Trophoblast cell (in vitro differentiated cells and primary cell): ENCODE measurements around the gene ALS2.

Source experiments
- DNase-seq, 2 donors: peaks; one replicate each; pipeline ENCODE4 v3.0.0-alpha.2; 2016
- H2AFZ ChIP-seq: 2 replicates; pipeline ENCODE4 v1.6.1; 2013; ENCODE audit warnings: low read length, moderate library complexity, mild to moderate bottlenecking; ENCODE audit not compliant: insufficient read depth, poor library complexity
- H2AK5ac ChIP-seq: 2 replicates; pipeline ENCODE4 v1.6.1; 2013; ENCODE audit warnings: mild to moderate bottlenecking, low read length
- H2BK120ac ChIP-seq: 2 replicates; pipeline ENCODE4 v1.6.1; 2013; ENCODE audit warnings: low read length, mild to moderate bottlenecking, moderate library complexity; ENCODE audit not compliant: insufficient read depth, poor library complexity
- H2BK12ac ChIP-seq: 2 replicates; pipeline ENCODE4 v1.6.1; 2013; ENCODE audit warnings: mild to moderate bottlenecking, low read length, moderate library complexity
- H2BK5ac ChIP-seq: 2 replicates; pipeline ENCODE4 v1.6.1; 2013; ENCODE audit warnings: low read length, low read depth, moderate library complexity, mild to moderate bottlenecking; ENCODE audit not compliant: poor library complexity
- H3K14ac ChIP-seq: 2 replicates; pipeline ENCODE4 v1.6.1; 2013; ENCODE audit warnings: mild to moderate bottlenecking, low read length
- H3K18ac ChIP-seq: 2 replicates; pipeline ENCODE4 v1.6.1; 2013; ENCODE audit warnings: mild to moderate bottlenecking, low read length
- H3K23ac ChIP-seq: 2 replicates; pipeline ENCODE4 v1.6.1; 2013; ENCODE audit warnings: low read length
- H3K27ac ChIP-seq: 2 replicates; pipeline ENCODE4 v1.5.1; 2013; ENCODE audit warnings: low read depth, mild to moderate bottlenecking, inconsistent platforms, low read length, moderate library complexity
- H3K27me3 ChIP-seq: 2 replicates; pipeline ENCODE4 v1.6.1; 2013; ENCODE audit warnings: inconsistent platforms, mild to moderate bottlenecking, low read length, moderate library complexity; ENCODE audit not compliant: insufficient read depth
- H3K36me3 ChIP-seq, 2 experiments: 1 replicate in 1 of 2; 2 replicates in 1 of 2; pipeline ENCODE4 v1.6.1; 2013; ENCODE audit warnings: low read length in 2 of 2, mild to moderate bottlenecking in 2 of 2, moderate library complexity in 1 of 2; ENCODE audit not compliant: insufficient read depth in 2 of 2, control insufficient read depth in 1 of 2
- H3K4ac ChIP-seq: 2 replicates; pipeline ENCODE4 v1.6.1; 2013; ENCODE audit warnings: low read depth, mild to moderate bottlenecking, low read length, moderate library complexity
- H3K4me1 ChIP-seq, 2 experiments: 1 replicate in 1 of 2; 2 replicates in 1 of 2; pipeline ENCODE4 v1.6.1; 2013; ENCODE audit warnings: low read length in 2 of 2, mild to moderate bottlenecking in 2 of 2, moderate library complexity in 1 of 2; ENCODE audit not compliant: insufficient read depth in 2 of 2, control insufficient read depth in 1 of 2
- H3K4me2 ChIP-seq: 2 replicates; pipeline ENCODE4 v1.6.1; 2013; ENCODE audit warnings: inconsistent platforms, mild to moderate bottlenecking, low read length, moderate library complexity
- H3K4me3 ChIP-seq: 2 replicates; pipeline ENCODE4 v1.5.1; 2013; ENCODE audit warnings: mild to moderate bottlenecking, low read depth, low read length, inconsistent platforms
- H3K79me1 ChIP-seq: one replicate; pipeline ENCODE4 v1.6.1; 2013; ENCODE audit warnings: low read length
- H3K79me2 ChIP-seq: 2 replicates; pipeline ENCODE4 v1.6.1; 2013; ENCODE audit warnings: low read length, mild to moderate bottlenecking; ENCODE audit not compliant: control insufficient read depth, insufficient read depth, poor library complexity
- H3K9ac ChIP-seq: 2 replicates; pipeline ENCODE4 v1.6.1; 2013; ENCODE audit warnings: mild to moderate bottlenecking, low read length
- H3K9me3 ChIP-seq: 2 replicates; pipeline ENCODE4 v1.6.1; 2013; ENCODE audit warnings: low read depth, mild to moderate bottlenecking, control low read depth, inconsistent platforms, low read length; ENCODE audit not compliant: insufficient read depth
- H4K12ac ChIP-seq: 2 replicates; pipeline ENCODE4 v1.6.1; 2013; ENCODE audit warnings: low read depth, mild to moderate bottlenecking, low read length, moderate library complexity
- H4K8ac ChIP-seq: 2 replicates; pipeline ENCODE4 v1.6.1; 2013; ENCODE audit warnings: low read depth, mild to moderate bottlenecking, low read length, moderate library complexity
- H4K91ac ChIP-seq: one replicate; pipeline ENCODE4 v1.6.1; 2013; ENCODE audit warnings: low read depth, mild to moderate bottlenecking, low read length, moderate library complexity
- WGBS: extraction: QIAGEN DNeasy Blood & Tissue Kit; methylation state at CpG from one replicate; pipeline ENCODE4 v1.1.7; 2013; ENCODE audit warnings: missing lambda C conversion rate; ENCODE audit not compliant: insufficient read length, insufficient coverage; ENCODE audit errors: extremely low coverage; 5-methylcytosine and 5-hydroxymethylcytosine counted together

ALS2 gene

DNA sequence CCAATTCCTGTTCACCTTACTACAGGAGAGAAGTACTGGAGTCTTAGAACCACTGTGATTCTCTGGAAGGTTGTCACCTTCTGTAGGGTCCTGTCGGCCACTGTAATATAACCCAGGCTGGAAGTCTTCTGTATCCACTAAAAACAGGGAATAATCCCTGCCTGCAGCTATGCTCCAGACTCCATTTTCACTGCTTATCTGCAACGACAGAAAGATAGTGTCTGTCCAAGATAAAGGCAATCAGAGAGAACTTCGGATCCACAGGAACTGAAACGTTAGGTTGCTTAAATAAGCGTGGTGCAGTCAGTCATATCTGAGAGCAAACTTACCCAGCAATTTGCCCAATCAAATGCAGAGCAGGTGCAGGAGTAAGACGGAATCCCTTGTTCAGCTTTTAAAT lies 34.2 kb downstream of the ALS2 start:
- Histone ChIP-seq H3K4me3 (no peak overlapping the region), H2AFZ (no peak overlapping the region), H2AK5ac (no peak overlapping the region), H3K18ac (no peak overlapping the region), H2BK12ac (no peak overlapping the region), H4K8ac (no peak overlapping the region), H3K23ac (no peak overlapping the region), H3K79me2 (no peaks in the 10 kb centered on the region), H4K12ac (no peak overlapping the region), H3K36me3 (peaks cover 6 to 22% of the 10 kb centered on the region in 2 experiments), H2BK120ac (no peak overlapping the region), H4K91ac (no peak overlapping the region), H2BK5ac (no peak overlapping the region), H3K4ac (no peak overlapping the region), H3K9me3 (no peaks in the 10 kb centered on the region), H3K4me1 (no peaks in the 10 kb centered on the region), H3K4me2 (no peak overlapping the region), H3K9ac (no peak overlapping the region), H3K27ac (no peak overlapping the region), H3K79me1 (no peaks in the 10 kb centered on the region), H3K27me3 (no peaks in the 10 kb centered on the region), H3K14ac (no peak overlapping the region)
- no peak for DNase-seq
- no CpG with 5 or more reads among the region's 6 CpGs for WGBS

DNA sequence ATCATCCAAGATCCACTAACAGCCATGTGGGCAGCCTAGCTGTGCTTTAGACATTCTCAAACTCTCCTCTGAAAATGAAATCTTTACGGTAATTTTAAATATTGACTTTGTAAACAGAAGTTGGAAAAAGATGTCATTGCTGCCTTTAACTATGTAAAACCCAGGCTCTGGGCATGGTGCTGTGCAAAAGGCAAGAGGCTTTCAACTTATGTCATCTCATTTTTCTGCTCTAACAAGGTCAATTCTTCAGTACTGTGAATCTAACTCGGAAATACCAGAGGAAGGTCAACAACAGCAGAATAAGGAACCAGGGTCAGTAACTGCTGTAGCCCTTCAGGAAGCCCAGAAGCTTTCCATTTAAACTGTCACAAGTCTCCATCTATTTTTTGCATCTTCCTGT lies 45.2 kb downstream of the ALS2 start:
- Histone ChIP-seq H3K4me3 (no peak overlapping the region), H2AFZ (no peak overlapping the region), H3K27ac (no peak overlapping the region), H3K9ac (no peak overlapping the region), H3K27me3 (no peaks in the 10 kb centered on the region), H2BK5ac (no peak overlapping the region), H3K18ac (no peak overlapping the region), H3K4me2 (no peak overlapping the region), H4K91ac (no peak overlapping the region), H3K36me3 (peaks cover 8 to 9% of the 10 kb centered on the region in 2 experiments), H2BK12ac (no peak overlapping the region), H3K4me1 (no peaks in the 10 kb centered on the region), H2BK120ac (no peak overlapping the region), H2AK5ac (no peak overlapping the region), H4K8ac (no peak overlapping the region), H3K23ac (no peak overlapping the region), H4K12ac (no peak overlapping the region), H3K4ac (no peak overlapping the region), H3K9me3 (no peaks in the 10 kb centered on the region), H3K79me2 (no peaks in the 10 kb centered on the region), H3K79me1 (no peaks in the 10 kb centered on the region), H3K14ac (no peak overlapping the region)
- no peak for DNase-seq
- no CpG with 5 or more reads among the region's 2 CpGs for WGBS

DNA sequence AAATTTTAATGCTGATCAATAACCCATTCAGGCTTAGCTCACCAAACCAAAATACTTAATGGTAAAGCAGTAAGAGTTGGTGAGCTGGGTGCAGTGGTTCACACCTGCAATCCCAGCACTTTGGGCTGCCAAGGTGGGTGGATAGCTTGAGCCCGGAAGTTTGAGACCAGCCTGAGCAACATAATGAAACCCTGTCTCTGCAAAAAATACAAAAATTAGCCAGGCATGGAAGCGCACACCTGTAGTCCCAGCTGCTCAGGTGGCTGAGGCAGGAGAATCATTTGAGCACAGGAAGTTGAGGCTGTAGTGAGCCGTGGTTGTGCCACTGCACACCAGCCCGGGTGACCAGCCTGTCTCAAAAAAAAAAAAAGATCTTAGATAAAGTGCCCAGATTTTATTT lies 46.6 kb downstream of the ALS2 start:
- Histone ChIP-seq H2BK12ac (no peak overlapping the region), H3K14ac (no peak overlapping the region), H3K23ac (no peak overlapping the region), H2BK120ac (no peak overlapping the region), H3K79me1 (no peaks in the 10 kb centered on the region), H4K8ac (no peak overlapping the region), H3K18ac (no peak overlapping the region), H3K79me2 (no peaks in the 10 kb centered on the region), H3K4me2 (no peak overlapping the region), H2AK5ac (no peak overlapping the region), H3K9ac (no peak overlapping the region), H3K36me3 (peaks cover 8 to 9% of the 10 kb centered on the region in 2 experiments), H2BK5ac (no peak overlapping the region), H3K4me3 (no peak overlapping the region), H3K9me3 (no peaks in the 10 kb centered on the region), H3K4me1 (no peaks in the 10 kb centered on the region), H4K91ac (no peak overlapping the region), H3K27me3 (no peaks in the 10 kb centered on the region), H2AFZ (no peak overlapping the region), H4K12ac (no peak overlapping the region), H3K4ac (no peak overlapping the region), H3K27ac (no peak overlapping the region)
- no CpG with 5 or more reads among the region's 4 CpGs for WGBS
- DNase-seq, result no peak

DNA sequence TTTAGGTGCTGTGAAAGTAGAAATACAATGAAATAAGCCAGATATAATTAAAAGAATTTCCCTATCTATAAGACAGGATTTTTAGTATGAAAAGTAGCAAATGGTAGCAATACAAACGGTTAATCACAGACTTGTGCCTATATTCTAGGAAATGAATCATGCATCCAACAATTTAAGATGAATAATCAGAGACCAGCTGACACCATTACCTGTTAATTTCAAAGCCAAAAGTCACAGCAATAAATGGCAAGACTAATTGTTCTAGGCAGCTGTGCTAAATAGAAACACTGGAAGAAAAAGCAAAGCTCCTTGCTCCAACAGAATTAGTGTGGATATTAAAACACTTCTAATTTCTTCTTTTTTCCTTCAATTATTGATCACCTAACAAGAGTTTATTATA lies 47.2 kb downstream of the ALS2 start:
- Histone ChIP-seq H2AK5ac (no peak overlapping the region), H4K12ac (no peak overlapping the region), H2AFZ (no peak overlapping the region), H3K14ac (no peak overlapping the region), H2BK5ac (no peak overlapping the region), H3K23ac (no peak overlapping the region), H3K4me1 (no peaks in the 10 kb centered on the region), H3K36me3 (peaks cover 7 to 11% of the 10 kb centered on the region in 2 experiments), H2BK12ac (no peak overlapping the region), H3K79me1 (no peaks in the 10 kb centered on the region), H3K4ac (no peak overlapping the region), H3K27me3 (no peaks in the 10 kb centered on the region), H2BK120ac (no peak overlapping the region), H3K4me2 (no peak overlapping the region), H3K4me3 (no peak overlapping the region), H3K9me3 (no peaks in the 10 kb centered on the region), H4K8ac (no peak overlapping the region), H3K79me2 (no peaks in the 10 kb centered on the region), H4K91ac (no peak overlapping the region), H3K18ac (no peak overlapping the region), H3K27ac (no peak overlapping the region), H3K9ac (no peak overlapping the region)
- WGBS, result no CpG with 5 or more reads among the region's 1 CpG
- no peak for DNase-seq
